ENCODE measurements around the gene DLG1.
"Not testable (repeated sequence)": the region's sequence is repeated elsewhere in the genome, so short reads cannot be mapped to it uniquely, and the experiment has no call there.

DLG1 gene

GRCh38 chr3:197242784-197243432, 55.5 kb downstream of the DLG1 start:
- no peak for DNase-seq

GRCh38 chr3:197241173-197241572, 57.2 kb downstream of the DLG1 start:
- DNase-seq, result no peak

GRCh38 chr3:197239857-197240256, 58.6 kb downstream of the DLG1 start:
- DNase-seq, result no peak

GRCh38 chr3:197238842-197239241, 59.6 kb downstream of the DLG1 start:
- DNase-seq, result peak in 2 of 4 experiments; percentile 3 to 17

GRCh38 chr3:197237897-197238296, 60.5 kb downstream of the DLG1 start:
- no peak for DNase-seq

GRCh38 chr3:197236362-197236761, 62.0 kb downstream of the DLG1 start:
- DNase-seq, result no peak

- no peak for DNase-seq
Observed at GRCh38 chr3:197234947-197235914, 63.2 kb downstream of the DLG1 start.

GRCh38 chr3:197231321-197231720, 67.1 kb downstream of the DLG1 start:
- no peak for DNase-seq

GRCh38 chr3:197229836-197230235, 68.6 kb downstream of the DLG1 start:
- DNase-seq, result no peak

- no peak for DNase-seq
Observed at GRCh38 chr3:197229178-197229577, 69.2 kb downstream of the DLG1 start.

GRCh38 chr3:197227780-197228574, 70.4 kb downstream of the DLG1 start:
- no peak for DNase-seq

- DNase-seq, result no peak
Observed at GRCh38 chr3:197226179-197226578, 72.2 kb downstream of the DLG1 start.

GRCh38 chr3:197225579-197225978, 72.8 kb downstream of the DLG1 start:
- no peak for DNase-seq

GRCh38 chr3:197224034-197224444, 74.4 kb downstream of the DLG1 start:
- peak; percentile 21 to 73 (median 50) for DNase-seq

- no peak for DNase-seq
Observed at GRCh38 chr3:197222937-197223370, 75.5 kb downstream of the DLG1 start.

GRCh38 chr3:197219619-197220018, 78.8 kb downstream of the DLG1 start:
- DNase-seq, result no peak

GRCh38 chr3:197218210-197218609, 80.2 kb downstream of the DLG1 start:
- DNase-seq, result no peak

GRCh38 chr3:197216914-197217313, 81.5 kb downstream of the DLG1 start:
- no peak for DNase-seq

GRCh38 chr3:197216169-197216860, 82.1 kb downstream of the DLG1 start:
- DNase-seq, result no peak

- DNase-seq, result no peak
Observed at GRCh38 chr3:197212290-197212689, 86.1 kb downstream of the DLG1 start.

GRCh38 chr3:197211698-197212097, 86.7 kb downstream of the DLG1 start:
- not testable (repeated sequence) for DNase-seq
